ENCODE data around the gene NRP2. TPM values are rescaled to one million over a fixed set of nuclear protein-coding genes. Genes with fewer than 3 reads are reported as not detected.

The NRP2 gene
- total and polyA plus RNA-seq, 9 donors: 47.9 to 143 (median 106) TPM

DNA sequence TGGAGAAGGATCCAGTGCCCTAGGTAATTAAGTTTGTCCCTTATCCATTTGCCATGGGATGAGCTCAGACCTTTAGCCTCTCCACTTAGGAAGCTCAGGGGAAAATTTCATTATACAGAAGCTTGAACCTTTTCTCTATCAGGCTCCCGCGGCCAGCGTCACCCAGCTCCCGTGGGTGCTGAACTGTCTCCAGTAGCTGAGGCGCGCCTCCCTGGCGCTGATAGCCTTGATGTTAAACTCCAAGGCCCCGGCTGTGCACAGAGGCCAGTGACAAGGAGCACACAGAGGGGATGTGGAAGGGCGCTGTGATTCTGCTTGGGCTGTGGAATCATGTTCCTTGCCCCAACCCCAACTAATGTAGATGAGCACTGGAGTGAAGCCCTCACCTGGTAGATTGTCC is 50.8 kb downstream of the NRP2 start:
- no peak for DNase-seq
- H3K4me1 ChIP-seq (ENCODE audit: insufficient read depth): peaks cover 19% of the 10 kb centered on the region
- TF ChIP-seq EP300 (IDR thresholded peaks at IDR 0.05) (no peak), POLR2A (IDR thresholded peaks at IDR 0.05) (no peak)
- TF ChIP-seq, protein P1, sequence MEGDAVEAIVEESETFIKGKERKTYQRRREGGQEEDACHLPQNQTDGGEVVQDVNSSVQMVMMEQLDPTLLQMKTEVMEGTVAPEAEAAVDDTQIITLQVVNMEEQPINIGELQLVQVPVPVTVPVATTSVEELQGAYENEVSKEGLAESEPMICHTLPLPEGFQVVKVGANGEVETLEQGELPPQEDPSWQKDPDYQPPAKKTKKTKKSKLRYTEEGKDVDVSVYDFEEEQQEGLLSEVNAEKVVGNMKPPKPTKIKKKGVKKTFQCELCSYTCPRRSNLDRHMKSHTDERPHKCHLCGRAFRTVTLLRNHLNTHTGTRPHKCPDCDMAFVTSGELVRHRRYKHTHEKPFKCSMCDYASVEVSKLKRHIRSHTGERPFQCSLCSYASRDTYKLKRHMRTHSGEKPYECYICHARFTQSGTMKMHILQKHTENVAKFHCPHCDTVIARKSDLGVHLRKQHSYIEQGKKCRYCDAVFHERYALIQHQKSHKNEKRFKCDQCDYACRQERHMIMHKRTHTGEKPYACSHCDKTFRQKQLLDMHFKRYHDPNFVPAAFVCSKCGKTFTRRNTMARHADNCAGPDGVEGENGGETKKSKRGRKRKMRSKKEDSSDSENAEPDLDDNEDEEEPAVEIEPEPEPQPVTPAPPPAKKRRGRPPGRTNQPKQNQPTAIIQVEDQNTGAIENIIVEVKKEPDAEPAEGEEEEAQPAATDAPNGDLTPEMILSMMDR (IDR thresholded peaks at IDR 0.05): no peak
- no peaks in the 10 kb centered on the region for H3K36me3 ChIP-seq
- 75 to 90% (median 85%) methylated on average over 9 of the region's 9 CpGs for WGBS, 3 donors
- intact Hi-C loops (cut with DNase I): loop anchor here in 2 of 4 donors (10.0 kb wide), 1 partner anchor 48 kb away; the partner anchor contains the start of gene NRP2 (in 2 of the 2)
- peak overlapping the region; percentile 31 to 71 for H3K27ac ChIP-seq
- no peak overlapping the region for H3K4me3 ChIP-seq
- no peaks in the 10 kb centered on the region for H3K9me3 ChIP-seq
- no peaks in the 10 kb centered on the region for H3K27me3 ChIP-seq

DNA sequence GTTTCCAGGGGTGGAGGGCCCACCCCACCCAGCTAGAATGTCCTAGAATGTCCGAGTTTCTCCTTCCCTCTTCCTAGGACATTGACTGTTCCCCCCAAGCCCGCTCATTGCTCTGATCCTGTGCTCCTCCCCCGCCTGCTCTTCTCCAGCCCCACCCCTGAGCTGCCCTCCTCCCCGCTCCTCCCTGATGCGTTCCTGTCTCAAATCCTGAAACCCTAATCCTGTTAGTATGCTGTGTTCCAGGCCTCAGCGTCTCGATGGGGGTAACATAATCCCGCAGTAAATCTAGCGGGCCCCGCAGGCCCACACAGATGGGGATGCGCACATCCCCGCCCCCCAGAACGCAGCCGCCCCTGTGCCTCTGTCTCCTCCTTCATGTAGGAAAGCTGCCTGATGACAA is 51.3 kb downstream of the NRP2 start:
- WGBS, 3 donors: 24 to 34% (median 31%) methylated on average over 14 of the region's 14 CpGs
- Histone ChIP-seq H3K27me3 (no peaks in the 10 kb centered on the region), H3K4me3 (no peak overlapping the region), H3K9me3 (no peaks in the 10 kb centered on the region), H3K4me1 (ENCODE audit: insufficient read depth) (peaks cover 22% of the 10 kb centered on the region), H3K27ac (peak overlapping the region; percentile 31 to 71), H3K36me3 (no peaks in the 10 kb centered on the region)
- intact Hi-C loops (cut with DNase I): loop anchor here in 2 of 4 donors (10.0 kb wide), 1 partner anchor 49 kb away; the partner anchor contains the start of gene NRP2 (in 2 of the 2)
- TF ChIP-seq EP300 (IDR thresholded peaks at IDR 0.05) (no peak), POLR2A (IDR thresholded peaks at IDR 0.05) (no peak)
- TF ChIP-seq, protein P1 (IDR thresholded peaks at IDR 0.05): no peak
- peak in 4 of 5 donors; percentile 56 to 68 (median 64) for DNase-seq

DNA sequence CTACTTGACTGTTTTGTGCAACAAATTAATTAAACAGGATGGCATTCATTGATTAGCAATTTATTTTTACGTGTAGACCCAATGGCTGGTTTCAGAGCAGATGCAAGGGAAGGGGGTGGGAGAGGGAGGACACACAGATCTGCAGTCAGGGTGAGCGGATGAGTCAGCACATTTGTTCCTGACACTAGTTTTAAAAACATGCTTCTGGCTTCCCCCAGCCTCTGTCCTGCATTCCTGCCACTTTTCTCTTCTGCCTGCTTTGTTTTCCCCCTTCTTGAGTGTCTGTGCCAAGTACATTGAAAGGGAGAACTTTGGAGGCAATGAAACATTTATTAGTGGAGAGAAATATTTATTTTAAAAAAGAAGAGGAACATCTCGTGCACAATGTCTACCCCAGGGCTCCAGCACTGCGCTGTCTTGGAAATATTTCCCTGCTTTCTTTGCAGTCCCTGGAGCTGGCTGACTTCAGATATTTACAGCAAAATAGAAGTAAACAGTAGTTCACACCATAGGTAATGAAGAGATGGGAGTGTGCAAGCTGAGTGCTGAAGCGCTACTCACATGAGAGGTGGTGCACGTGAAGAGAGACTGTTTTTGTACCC is 52.2 kb downstream of the NRP2 start:
- 9 to 18% (median 16%) methylated on average over 6 of the region's 6 CpGs for WGBS, 3 donors
- no peak overlapping the region for H3K4me3 ChIP-seq

DNA sequence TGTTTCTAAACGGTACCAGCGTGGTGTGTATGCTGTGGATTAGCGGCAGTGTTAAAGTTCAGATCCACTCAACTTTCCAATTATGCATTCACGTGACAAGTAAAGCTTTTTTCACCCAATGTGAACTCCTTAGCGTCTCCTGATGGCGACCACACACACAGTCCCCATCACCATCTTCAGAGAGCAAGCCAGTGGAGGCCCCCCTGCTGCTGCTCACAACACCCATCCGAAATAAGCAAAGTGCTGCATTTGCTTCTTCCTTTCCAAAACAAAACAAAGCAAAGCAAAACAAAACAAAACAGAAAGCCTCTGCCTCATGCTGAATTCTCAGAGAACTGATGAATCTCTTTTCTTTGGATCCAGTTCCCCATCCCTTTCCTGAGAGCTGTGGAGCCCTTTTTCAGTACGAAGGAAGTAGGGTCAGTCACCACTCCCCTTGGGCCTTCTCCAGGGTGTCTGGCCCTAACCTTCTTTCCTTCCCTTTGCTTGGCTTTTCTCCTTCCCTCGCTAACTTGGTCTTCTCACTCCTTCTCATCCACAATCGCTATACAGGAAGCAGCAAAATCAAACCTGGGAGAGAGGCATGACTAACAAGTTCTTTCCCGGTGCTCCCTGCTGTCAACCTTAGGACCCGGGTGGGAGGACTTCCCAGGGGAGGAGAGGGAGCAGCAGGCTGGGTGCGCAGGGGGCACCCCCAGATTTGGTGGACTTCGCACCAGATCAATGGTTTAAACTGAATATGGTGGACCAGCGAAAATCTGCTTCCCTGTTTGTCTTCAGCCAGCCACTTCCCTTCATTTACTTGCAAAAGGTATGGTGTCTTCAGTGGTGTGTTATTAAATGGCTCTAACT is 56.0 kb downstream of the NRP2 start:
- DNase-seq: peak in 1 of 5 donors; percentile 38
- H3K27me3 ChIP-seq: no peaks in the 10 kb centered on the region
- peaks cover 21% of the 10 kb centered on the region for H3K4me1 ChIP-seq (ENCODE audit: insufficient read depth)
- 23 to 39% (median 34%) methylated on average over 15 of the region's 15 CpGs for WGBS, 3 donors
- peak overlapping the region; percentile 4 to 45 for H3K27ac ChIP-seq
- no peak for TF ChIP-seq POLR2A (IDR thresholded peaks at IDR 0.05)
- no peak for TF ChIP-seq EP300 (IDR thresholded peaks at IDR 0.05)
- TF ChIP-seq, protein P1 (IDR thresholded peaks at IDR 0.05): no peak
- intact Hi-C loops (cut with DNase I): loop anchor here in 2 of 4 donors (10.0 kb wide), 1 partner anchor 54 kb away; the partner anchor contains the start of gene NRP2 (in 2 of the 2)
- no peak overlapping the region for H3K4me3 ChIP-seq
- no peaks in the 10 kb centered on the region for H3K36me3 ChIP-seq
- no peaks in the 10 kb centered on the region for H3K9me3 ChIP-seq

More for the DNA sequence above, 52.2 kb downstream of the NRP2 start:
- no peaks in the 10 kb centered on the region for H3K27me3 ChIP-seq
- no peaks in the 10 kb centered on the region for H3K9me3 ChIP-seq
- TF ChIP-seq EP300 (IDR thresholded peaks at IDR 0.05): no peak
- no peak for TF ChIP-seq POLR2A (IDR thresholded peaks at IDR 0.05)
- H3K36me3 ChIP-seq: no peaks in the 10 kb centered on the region
- intact Hi-C loops (cut with DNase I): loop anchor here in 2 of 4 donors (10.0 kb wide), 1 partner anchor 50 kb away; the partner anchor contains the start of gene NRP2 (in 2 of the 2)
- H3K4me1 ChIP-seq (ENCODE audit: insufficient read depth): peaks cover 26% of the 10 kb centered on the region
- H3K27ac ChIP-seq: peak overlapping the region in 1 of 2 donors; percentile 71
- DNase-seq: peak; percentile 64 to 75 (median 66)

Data from ovary (tissue), 9 donors.